ENCODE data around the gene SLC7A7. TPM values are rescaled to one million over a fixed set of nuclear protein-coding genes. Genes with fewer than 3 reads are reported as not detected.

The SLC7A7 gene
- total RNA-seq, 4 donors from 2014 or later, result 1.00 to 67.0 (median 33.6) TPM

GRCh38 chr14:22820731-22821130 is 5.5 kb upstream of the SLC7A7 start:
- TF ChIP-seq EP300 (IDR thresholded peaks at IDR 0.05; ENCODE audit: low read depth) (no peak), CTCF (IDR thresholded peaks at IDR 0.05) (no peak), POLR2AphosphoS5 (IDR thresholded peaks at IDR 0.05) (no peak), POLR2A (IDR thresholded peaks at IDR 0.05) (no peak)
- Histone ChIP-seq H3K27ac (no peak overlapping the region), H3K36me3 (no peaks in the 10 kb centered on the region), H3K27me3 (no peaks in the 10 kb centered on the region), H3K9me3 (no peaks in the 10 kb centered on the region), H3K4me3 (no peak overlapping the region), H3K4me1 (peaks cover 4 to 36% (median 23%) of the 10 kb centered on the region in 4 donors)
- 50 to 56% methylated on average over 1 of the region's 1 CpG for WGBS, 2 donors (ENCODE audit: low coverage in 1 of 2)
- DNase-seq, result no peak
- in situ Hi-C loops (cut with MboI; ENCODE audit: low pct_ligation_motif_present in 1 of 4, low pct_unique_long_range_greater_than_20kb in 1 of 4, low sequenced_read_pairs in 3 of 4) (no loop called here), intact Hi-C loops (cut with DNase I; ENCODE audit: low total_unique reads) (loop anchor here (10.0 kb wide), 1 partner anchor 266 kb away; no protein-coding TSS in a partner anchor)

GRCh38 chr14:22819151-22819988 is 4.1 kb upstream of the SLC7A7 start:
- intact Hi-C loops (cut with DNase I; ENCODE audit: low total_unique reads), result no loop called here
- in situ Hi-C loops (cut with MboI; ENCODE audit: low pct_ligation_motif_present in 1 of 4, low pct_unique_long_range_greater_than_20kb in 1 of 4, low sequenced_read_pairs in 3 of 4), result no loop called here
- H3K27me3 ChIP-seq, result no peaks in the 10 kb centered on the region
- DNase-seq, result peak; percentile 64
- peak overlapping the region; percentile 69 to 85 (median 74) for H3K27ac ChIP-seq
- TF ChIP-seq POLR2AphosphoS5 (IDR thresholded peaks at IDR 0.05) (peak in 1 of 3 donors; percentile 54), CTCF (IDR thresholded peaks at IDR 0.05) (no peak)
- no peaks in the 10 kb centered on the region for H3K9me3 ChIP-seq
- 0 to 37% methylated on average over 1 to 10 of the region's 10 CpGs for WGBS, 2 donors (ENCODE audit: low coverage in 1 of 2)
- H3K36me3 ChIP-seq, result no peaks in the 10 kb centered on the region
- peak overlapping the region in 1 of 4 donors; percentile 25 for H3K4me3 ChIP-seq
- peaks cover 4 to 43% (median 30%) of the 10 kb centered on the region in 4 donors for H3K4me1 ChIP-seq

- peak overlapping the region in 2 of 4 donors; percentile 49 to 62 for H3K27ac ChIP-seq
- no peak for TF ChIP-seq CTCF (IDR thresholded peaks at IDR 0.05)
- no peak for TF ChIP-seq POLR2A (IDR thresholded peaks at IDR 0.05)
- no peak for TF ChIP-seq POLR2AphosphoS5 (IDR thresholded peaks at IDR 0.05)
- no peak for TF ChIP-seq EP300 (IDR thresholded peaks at IDR 0.05; ENCODE audit: low read depth)
- intact Hi-C loops (cut with DNase I; ENCODE audit: low total_unique reads) (no loop called here), in situ Hi-C loops (cut with MboI; ENCODE audit: low pct_ligation_motif_present in 1 of 4, low pct_unique_long_range_greater_than_20kb in 1 of 4, low sequenced_read_pairs in 3 of 4) (no loop called here)
- WGBS, 2 donors (ENCODE audit: low coverage in 1 of 2), result 83 to 89% methylated on average over 4 to 7 of the region's 7 CpGs
- H3K27me3 ChIP-seq, result no peaks in the 10 kb centered on the region
- no peaks in the 10 kb centered on the region for H3K36me3 ChIP-seq
- peaks cover 0 to 17% (median 13%) of the 10 kb centered on the region in 4 donors for H3K4me1 ChIP-seq
- DNase-seq, result no peak
- no peaks in the 10 kb centered on the region for H3K9me3 ChIP-seq
- H3K4me3 ChIP-seq, result peak overlapping the region in 1 of 4 donors; percentile 28
These were observed 862 bp downstream of the SLC7A7 start for GRCh38 chr14:22814373-22814772.

GRCh38 chr14:22813145-22813544 is 2.1 kb downstream of the SLC7A7 start:
- H3K36me3 ChIP-seq, result no peaks in the 10 kb centered on the region
- in situ Hi-C loops (cut with MboI; ENCODE audit: low pct_ligation_motif_present in 1 of 4, low pct_unique_long_range_greater_than_20kb in 1 of 4, low sequenced_read_pairs in 3 of 4), result no loop called here
- no peaks in the 10 kb centered on the region for H3K9me3 ChIP-seq
- no peaks in the 10 kb centered on the region for H3K27me3 ChIP-seq
- WGBS, 2 donors (ENCODE audit: low coverage in 1 of 2), result 76 to 82% methylated on average over 2 to 9 of the region's 9 CpGs
- no peak for TF ChIP-seq CTCF (IDR thresholded peaks at IDR 0.05)
- no peak for TF ChIP-seq POLR2AphosphoS5 (IDR thresholded peaks at IDR 0.05)
- TF ChIP-seq POLR2A (IDR thresholded peaks at IDR 0.05), result no peak
- no peak for TF ChIP-seq EP300 (IDR thresholded peaks at IDR 0.05; ENCODE audit: low read depth)
- no peak overlapping the region for H3K27ac ChIP-seq
- intact Hi-C loops (cut with DNase I; ENCODE audit: low total_unique reads), result no loop called here
- H3K4me3 ChIP-seq, result no peak overlapping the region
- H3K4me1 ChIP-seq, result peaks cover 0 to 20% (median 8%) of the 10 kb centered on the region in 4 donors
- DNase-seq, result no peak
